ENCODE data around the gene REG1B. TPM values are rescaled to one million over a fixed set of nuclear protein-coding genes. Genes with fewer than 3 reads are reported as not detected.

The REG1B gene, protein sequence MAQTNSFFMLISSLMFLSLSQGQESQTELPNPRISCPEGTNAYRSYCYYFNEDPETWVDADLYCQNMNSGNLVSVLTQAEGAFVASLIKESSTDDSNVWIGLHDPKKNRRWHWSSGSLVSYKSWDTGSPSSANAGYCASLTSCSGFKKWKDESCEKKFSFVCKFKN
- total RNA-seq, result not detected
- long read RNA-seq, result 0 reads

DNA sequence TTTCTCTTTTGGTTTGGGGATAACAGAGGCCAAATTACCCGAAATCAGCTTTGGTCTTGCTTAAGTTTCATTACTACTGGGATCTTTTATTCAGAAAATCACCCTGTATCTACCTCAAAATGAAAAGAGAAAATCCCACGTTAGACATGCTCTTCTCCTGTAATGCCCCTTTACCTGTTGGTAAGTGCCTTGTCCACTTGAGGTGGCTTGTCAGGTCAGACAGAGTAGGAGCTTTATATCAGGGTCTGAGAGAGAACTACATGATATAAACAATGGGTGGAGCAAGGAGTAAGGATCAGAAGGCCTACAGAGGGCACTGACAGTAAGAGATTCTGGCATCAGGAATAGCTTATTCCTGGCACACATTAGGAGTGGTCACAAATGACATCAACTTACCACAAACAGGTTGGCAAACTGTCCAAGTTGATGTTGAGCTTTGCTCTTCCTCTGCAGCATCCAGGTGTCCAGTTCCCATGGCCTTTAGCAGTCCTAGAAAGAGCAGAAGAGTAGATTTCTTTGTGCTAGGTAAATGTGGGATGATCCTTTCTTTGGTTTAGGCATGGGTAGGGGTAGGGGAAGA lies at the start of gene REG1B:
REG1B (minus strand) TSS at position 209 of the 580 bp plus-strand sequence. CDS start 381 bp downstream, outside the sequence.
- intact Hi-C loops (cut with micrococcal nuclease), result no loop called here
- DNase-seq, result no peak
- no peak for ATAC-seq

DNA sequence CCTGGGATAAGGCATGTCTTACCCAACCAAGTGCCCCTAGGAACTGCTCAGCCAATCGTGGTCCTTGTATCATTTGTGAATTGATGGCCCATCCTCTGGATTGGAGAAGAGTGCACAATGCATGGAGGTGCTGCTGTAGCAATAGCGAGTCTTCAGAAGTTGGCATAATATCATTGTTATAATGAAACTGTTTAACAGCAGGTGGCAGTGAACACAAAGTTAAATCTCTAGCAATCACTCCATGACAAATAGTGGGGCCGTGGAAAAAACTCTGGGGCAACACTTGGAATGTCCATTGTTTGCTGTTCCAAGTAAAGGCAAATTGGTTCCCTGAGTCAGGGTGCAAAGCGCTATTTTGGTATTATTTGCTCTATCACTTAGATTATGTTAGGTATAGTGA lies 43.9 kb upstream of the REG1B start:
- intact Hi-C loops (cut with micrococcal nuclease), result no loop called here
- DNase-seq, result no peak
- no peak for ATAC-seq

DNA sequence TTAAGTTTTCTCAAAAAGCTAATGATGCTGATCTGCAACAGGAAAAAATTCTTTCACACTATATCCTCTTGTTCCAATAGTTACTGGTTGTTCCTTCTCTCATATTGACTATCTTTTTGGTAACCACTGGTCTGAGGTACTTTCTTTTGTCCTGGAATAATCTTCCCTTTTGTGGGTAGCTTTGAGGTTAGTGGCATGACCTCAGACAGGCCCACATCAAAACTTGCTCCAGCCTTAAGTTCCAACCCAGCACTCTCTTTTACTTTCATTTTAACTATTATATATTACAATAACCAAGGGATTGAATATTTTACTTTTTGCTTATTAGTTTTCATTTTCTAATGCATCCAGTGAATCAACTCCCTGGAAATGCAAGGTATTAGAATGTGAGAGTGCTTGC lies 42.0 kb upstream of the REG1B start:
- DNase-seq (no peak), ATAC-seq (no peak)
- intact Hi-C loops (cut with micrococcal nuclease), result no loop called here

DNA sequence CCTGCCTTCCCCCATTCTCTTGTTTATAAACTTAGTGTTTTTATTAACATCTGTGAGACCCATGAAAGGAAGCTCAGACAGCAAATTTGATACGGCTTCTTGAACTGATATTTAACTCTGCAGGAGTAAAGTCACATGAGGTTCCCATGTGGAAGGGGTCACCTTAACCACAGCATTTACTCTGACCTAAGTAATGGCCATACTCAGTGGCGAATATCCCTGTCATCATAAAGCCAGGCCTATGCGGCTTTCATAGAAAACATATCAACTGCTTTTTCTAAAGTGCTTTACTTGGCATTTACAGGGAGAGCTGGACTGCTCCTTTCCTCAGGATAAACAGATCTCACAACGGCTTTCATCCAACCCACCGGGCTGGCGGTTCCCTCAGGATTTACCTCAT lies 41.5 kb upstream of the REG1B start:
- no peak for ATAC-seq
- no peak for DNase-seq
- intact Hi-C loops (cut with micrococcal nuclease), result no loop called here

DNA sequence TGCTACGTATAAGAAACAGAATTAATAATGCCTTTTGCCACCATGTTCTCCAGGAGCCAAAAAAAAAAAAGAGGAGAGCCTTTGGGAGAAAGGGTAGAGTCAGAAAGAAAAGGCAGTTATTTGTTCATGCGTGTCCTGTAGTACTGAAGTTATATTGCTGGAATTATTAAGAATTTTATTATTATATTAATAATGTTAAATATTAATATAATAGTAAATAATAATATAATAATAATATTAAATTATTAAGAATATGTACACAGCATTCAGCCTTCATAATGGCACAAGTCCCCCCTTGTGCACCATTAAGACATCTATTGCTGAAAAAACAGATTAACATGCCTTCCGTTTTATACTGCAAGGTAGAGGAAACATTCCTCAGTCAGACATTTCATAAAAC lies 40.6 kb upstream of the REG1B start:
- no peak for ATAC-seq
- intact Hi-C loops (cut with micrococcal nuclease), result no loop called here

DNA sequence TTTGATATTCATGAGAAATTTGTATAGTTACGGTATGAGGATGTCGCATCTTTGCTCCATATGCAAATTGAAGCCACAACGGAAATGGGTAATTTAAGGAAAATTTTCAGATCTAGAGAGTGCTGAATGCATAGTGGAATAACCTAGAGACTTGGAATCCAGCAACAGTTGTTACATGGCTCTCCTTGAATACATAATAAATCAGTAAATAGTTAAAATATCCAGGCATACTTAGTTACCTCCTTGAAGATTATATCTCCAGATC lies 37.9 kb upstream of the REG1B start:
- ATAC-seq, result no peak
- intact Hi-C loops (cut with micrococcal nuclease), result no loop called here

More for the DNA sequence above, 40.6 kb upstream of the REG1B start:
- DNase-seq, result no peak

DNA sequence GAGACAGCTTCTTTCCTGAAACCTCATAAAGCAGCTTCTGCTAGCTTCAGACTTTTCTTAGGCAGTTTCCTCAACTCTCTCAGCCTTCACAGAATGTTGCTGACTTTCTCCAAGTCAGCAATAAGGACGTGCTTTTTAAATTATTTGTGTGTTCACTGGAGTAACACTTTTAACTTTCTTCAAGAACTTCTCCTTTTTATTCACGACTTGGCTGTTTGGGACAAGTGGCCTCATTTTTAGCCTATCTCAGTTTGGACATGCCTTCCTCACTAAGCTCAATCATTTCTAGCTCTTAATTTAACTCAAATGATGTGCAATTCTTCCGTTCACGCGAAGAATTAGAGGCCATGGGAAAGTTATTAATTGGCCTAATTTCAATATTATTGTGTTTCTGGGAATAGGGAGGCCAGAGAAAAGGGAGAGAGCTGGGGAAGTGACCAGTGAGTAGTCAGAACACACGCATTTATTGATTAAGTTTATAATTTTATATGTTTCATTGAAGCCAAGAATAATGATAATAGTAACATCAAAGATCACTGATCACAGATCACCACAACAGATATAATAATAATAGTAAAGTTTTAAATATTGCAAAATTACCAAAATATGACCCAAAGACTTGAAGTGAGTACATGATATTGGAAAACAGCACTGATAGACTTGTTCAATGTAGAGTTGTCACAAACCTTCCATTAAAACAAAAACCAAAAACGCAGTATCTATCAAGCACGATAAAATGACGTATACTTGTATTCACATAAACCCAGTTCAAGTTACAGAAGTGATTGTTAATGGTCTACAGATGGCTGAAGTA lies 37.3 kb upstream of the REG1B start:
- DNase-seq, result no peak
- no peak for ATAC-seq
- intact Hi-C loops (cut with micrococcal nuclease), result no loop called here

More for the DNA sequence above, 37.9 kb upstream of the REG1B start:
- no peak for DNase-seq

DNA sequence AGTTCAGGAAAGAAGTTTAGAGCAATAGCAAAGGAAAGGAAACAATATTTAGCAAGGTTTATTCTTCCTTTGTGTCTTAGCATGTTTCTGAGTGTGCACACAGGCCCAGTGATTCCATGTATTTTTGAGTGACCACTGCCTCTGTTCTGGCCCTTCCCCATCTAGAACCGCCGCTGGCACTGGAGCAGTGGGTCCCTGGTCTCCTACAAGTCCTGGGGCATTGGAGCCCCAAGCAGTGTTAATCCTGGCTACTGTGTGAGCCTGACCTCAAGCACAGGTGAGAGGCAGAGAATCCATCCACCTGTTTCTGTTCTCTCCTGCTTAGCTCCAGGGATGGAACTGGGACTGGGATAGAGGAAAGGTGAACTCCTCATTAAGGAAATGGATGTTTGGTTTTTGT lies 34.9 kb upstream of the REG1B start:
- ATAC-seq (no peak), DNase-seq (no peak)
- intact Hi-C loops (cut with micrococcal nuclease), result no loop called here

DNA sequence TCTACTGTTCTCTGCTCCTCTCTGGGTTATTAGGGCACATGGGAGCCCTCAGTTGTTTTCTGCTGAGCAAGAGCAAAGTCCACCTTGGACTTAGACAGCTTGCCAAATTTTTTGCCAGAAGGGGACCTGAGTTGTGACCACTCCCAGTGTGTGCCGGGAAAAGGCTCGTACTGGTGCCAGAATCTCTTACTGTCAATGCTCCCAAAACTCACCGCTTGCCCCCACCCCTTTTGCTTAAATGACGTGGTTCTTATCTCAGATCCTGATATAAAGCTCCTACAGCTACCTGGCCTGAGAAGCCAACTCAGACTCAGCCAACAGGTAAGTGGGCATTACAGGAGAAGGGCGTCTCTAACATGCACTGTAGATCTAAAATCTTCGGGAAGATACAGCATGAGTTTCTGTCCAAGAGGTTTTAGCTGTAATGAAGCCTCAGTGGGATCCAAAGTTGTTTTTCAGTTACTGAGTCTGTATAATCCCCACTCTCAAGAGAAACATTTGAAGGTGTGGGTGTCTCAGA lies 32.5 kb upstream of the REG1B start, which contains the start of gene REG1A:
REG1A (plus strand) TSS at position 295 of the 520 bp plus-strand sequence. CDS start 374 bp downstream, outside the sequence.
- intact Hi-C loops (cut with micrococcal nuclease), result no loop called here
- DNase-seq (no peak), ATAC-seq (no peak)

DNA sequence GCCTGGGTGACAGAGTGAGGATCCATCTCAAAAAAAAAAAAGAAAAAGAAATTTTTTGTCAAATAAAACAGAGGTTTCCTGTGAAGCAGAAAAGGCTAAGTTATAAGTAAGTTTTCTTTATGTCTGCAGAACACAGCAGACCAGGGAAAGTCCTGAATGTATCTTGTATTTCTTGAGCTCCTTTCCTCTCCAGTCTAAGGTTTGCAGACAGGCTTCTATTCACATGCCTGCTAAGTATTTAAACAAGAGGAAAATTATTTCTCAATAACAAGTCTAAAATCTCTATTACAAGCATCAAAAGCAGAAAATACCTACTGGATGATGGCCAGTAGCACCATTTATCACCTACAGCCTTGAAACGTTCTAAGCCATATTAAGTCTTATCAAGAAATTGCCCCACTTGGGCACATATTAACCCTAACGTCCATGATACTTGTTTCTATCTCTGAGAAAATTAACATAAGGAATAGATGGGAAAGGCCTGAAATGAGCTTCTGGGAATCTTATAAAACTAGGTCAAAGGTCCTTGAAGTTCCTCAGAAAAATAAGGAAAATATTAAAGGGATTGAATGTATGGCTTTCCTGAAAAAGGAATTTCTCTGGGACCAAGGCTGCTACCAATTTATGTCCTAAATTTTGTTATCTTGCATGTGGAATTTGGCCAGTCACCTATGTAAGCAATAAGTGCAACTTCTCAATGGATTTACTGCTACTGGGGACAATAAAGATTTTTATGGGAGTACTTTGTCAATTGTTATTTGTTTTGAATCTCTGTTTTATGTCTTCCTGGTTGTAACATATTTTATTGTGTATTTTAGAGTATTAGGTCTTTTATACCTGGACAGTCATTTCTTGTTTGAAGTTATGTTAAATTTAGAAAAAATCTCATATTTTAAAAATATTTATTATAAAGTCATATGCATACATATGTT lies 29.5 kb upstream of the REG1B start:
- no peak for DNase-seq
- intact Hi-C loops (cut with micrococcal nuclease), result no loop called here
- ATAC-seq, result no peak

DNA sequence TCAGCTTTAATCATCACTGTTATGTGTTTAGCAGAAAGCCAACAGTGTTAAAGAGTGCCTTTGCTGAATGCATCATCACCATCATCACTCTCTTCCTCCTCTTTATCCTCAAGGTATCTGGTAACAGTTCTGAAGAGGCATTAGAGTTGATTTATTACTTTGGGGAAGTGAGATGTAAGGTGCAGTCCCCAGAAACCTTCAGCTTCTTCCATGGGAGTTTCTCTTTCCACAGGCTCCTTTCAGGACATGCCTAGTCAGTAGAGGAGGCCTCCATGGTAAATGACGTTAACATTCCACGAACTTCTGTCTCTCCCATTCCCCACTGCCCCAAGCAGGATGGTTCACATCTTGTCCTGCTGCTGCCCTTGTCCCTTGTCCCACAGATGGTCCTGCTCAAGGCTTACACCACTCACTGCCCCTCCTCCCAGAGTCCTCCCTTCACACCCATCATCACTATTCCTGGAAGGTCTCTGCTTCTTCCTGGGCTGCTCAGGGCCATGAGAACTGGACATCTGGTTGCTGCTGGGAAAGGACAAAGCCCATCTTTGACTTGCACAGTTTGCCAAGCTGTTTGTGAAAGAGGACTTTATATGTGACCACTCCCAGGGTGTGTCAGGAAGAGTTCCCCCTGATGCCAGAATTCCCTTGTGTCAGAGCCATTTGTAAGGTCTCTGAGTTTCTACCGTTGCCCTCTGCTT lies 27.2 kb upstream of the REG1B start:
- peak; percentile 30 for ATAC-seq
- DNase-seq, result no peak
- intact Hi-C loops (cut with micrococcal nuclease), result no loop called here

DNA sequence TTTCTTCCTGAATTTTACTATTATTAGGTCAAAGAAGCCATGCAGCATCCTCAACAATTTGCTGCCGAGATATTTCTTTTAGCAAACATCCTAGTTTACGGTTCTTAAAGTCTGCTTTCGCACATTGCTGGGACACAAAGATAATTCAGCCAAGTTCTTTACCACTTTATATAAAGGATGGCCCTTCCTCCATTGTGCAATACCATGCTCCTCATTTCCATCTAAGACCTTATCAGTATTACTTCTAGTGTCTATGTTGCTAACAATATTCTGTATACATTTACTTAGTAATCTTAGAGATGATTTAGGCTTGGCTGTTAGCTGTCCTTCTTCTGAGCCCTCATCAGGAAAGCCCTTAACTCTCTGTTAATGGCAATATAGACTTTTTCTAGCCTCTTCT lies 24.5 kb upstream of the REG1B start:
- DNase-seq, result no peak

DNA sequence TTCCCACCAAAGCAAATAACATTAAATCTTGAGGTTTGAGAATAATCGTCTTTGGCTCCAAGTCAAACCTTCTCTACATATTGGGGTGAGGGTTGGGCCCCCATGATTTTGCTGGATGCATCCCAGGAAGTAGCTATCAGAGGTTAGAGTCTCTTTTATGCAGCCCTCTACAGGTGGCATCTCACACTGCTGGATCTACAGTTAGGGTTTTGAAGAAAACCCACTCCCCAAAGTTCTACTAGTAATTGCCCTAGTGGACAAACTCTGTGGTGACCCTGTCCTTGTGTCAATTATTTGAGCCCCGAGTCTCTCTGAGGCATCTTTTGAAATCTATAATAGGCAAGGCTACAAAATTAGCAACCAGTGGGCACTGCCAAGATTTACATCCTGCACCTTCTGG lies 17.5 kb upstream of the REG1B start:
- no peak for ATAC-seq
- no peak for DNase-seq
- intact Hi-C loops (cut with micrococcal nuclease), result no loop called here

More for the DNA sequence above, 24.5 kb upstream of the REG1B start:
- intact Hi-C loops (cut with micrococcal nuclease), result no loop called here
- ATAC-seq, result no peak

DNA sequence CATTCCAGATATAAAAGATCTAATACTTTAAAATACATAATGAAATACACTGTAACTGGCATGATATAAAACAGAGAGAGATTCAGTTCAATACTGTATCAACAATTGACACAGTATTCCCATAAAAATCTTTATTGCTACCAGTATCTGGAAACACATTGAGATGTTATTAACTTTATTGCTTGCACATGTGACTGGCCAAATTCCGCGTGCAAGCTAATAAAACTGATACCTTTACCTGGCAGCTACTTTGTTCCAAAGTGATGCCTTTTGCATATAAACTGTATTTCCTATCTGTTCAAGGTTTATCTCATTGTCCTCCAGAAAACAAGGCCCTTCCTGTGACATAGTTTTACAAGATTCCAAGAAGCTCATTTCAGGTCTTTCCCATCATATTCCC lies 15.4 kb upstream of the REG1B start:
- intact Hi-C loops (cut with micrococcal nuclease), result no loop called here
- DNase-seq (no peak), ATAC-seq (no peak)

DNA sequence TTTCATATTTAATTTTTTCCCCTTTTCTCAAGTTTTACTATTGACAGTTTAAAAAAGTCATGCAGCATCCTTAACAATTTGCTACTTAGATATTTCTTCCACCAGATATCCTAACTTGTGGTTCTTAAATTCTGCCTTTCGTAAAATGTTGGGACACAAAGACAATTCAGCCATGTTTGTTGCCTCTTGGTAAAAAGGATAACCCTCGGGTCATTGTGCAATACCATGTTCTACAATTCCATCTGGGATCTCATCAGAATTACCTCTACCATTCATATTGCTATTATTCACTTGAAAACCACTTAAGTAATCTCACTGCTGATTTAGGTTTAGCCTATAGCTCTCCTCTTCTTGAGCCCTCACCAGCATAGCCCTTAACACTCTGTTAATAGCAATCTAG lies 13.2 kb upstream of the REG1B start:
- intact Hi-C loops (cut with micrococcal nuclease), result no loop called here
- DNase-seq (no peak), ATAC-seq (no peak)

DNA sequence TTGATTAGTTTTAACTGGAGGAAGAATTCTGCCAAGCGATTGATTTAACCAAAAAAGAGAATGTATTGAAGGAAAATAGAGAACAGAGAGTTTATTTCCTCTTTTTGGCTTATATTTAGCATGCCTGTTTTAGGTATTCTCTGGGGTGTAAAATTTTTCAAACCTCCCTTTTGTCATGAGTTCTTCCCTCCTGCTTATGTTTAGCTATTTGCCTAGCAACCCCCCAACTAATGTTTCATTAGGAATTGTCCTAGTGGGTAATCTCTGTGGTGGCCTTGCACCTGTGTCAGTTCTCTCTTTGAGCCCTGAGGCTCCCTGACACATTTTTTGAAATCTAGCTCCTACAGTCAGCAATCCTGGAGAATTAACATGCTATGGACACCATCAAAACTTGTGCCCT lies 12.5 kb upstream of the REG1B start:
- DNase-seq (no peak), ATAC-seq (no peak)
- intact Hi-C loops (cut with micrococcal nuclease), result no loop called here

DNA sequence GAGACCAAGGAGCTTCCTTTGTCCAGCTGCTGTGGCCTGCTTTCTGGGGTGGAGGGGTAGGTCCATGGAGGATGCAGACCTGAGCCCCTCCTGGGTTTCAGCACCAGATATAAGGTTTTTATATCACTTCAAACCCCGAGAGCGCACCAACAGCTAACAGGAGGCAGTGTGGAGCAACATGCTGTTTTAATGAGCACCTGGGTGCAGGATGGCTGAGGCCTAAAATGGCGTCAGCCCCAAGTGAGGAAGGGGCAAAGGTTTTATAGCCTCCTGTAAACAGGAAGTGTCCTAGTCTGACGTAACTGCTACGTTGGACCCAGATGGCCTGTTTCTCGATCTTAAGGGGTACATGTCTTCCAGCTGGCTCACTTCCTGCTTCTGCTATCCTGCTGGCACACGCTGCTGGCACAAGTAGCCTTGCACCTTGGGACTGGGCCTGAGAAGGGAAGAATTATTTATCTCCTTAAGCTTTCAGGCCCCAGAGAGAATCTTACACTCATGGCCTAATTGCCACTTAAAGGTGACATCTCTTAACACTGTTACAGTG lies 11.4 kb upstream of the REG1B start:
- DNase-seq, result no peak
- intact Hi-C loops (cut with micrococcal nuclease), result no loop called here
- ATAC-seq, result no peak

DNA sequence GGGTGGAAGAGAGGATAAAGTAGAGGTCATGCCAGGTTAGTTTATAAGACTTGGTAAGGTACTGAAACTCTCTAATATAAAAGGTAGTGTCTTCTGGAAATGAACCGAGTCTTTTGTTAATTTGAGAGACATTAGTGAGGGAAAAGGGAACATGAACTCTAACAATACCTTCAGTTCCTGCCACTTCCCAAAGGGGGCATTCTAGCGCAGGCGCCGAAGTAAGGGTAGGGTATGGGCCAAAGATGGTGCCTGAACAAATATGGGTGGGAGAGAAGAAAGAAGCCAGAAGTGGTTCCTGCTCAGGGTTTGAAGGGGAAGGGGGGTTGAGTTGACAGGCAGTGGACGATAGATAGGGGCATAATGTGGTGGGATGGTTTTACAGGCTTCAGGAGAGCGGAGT lies 10.1 kb upstream of the REG1B start:
- ATAC-seq (no peak), DNase-seq (no peak)
- intact Hi-C loops (cut with micrococcal nuclease), result no loop called here

DNA sequence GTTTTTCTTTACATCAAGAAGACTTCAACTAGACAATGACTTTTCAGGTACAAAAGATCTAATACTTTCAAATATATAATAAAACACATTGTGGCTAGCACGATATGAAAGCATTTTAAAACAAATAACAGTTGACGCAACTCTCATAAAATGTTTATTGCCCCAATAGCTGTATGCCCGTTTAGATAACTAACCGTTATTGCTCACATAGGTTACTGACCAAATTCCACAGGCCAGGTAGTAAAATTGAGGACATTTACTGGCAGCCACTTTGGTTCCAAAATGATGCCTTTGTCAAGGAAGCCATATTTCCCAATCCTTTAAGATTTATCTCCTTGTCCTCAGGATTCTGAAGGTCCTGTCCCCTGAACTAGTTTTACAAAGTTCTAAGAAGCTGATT lies 2.9 kb upstream of the REG1B start:
- no peak for ATAC-seq
- DNase-seq, result no peak
- intact Hi-C loops (cut with micrococcal nuclease), result no loop called here

All from left ventricle myocardium superior (tissue), 1 donor.